Common myeloid progenitor, CD34-positive (primary cell): Measurements from ENCODE around the gene FALEC.
A peak's percentile ranks its signal among the peaks of the same experiment; 100 is the strongest.
"Not testable (repeated sequence)": the region's sequence is repeated elsewhere in the genome, so short reads cannot be mapped to it uniquely, and the experiment has no call there.

ENCODE experiments used
- CTCF ChIA-PET: fragments of 350-600 bp; sonication (Branson Sonifier 250); formaldehyde crosslinking; loops from one replicate; lab custom pipeline; 2021; ENCODE audit warnings: antibody characterized with exemption; lab: Charles Lee
- POLR2A ChIA-PET: fragments of 350-600 bp; sonication (Branson Sonifier 250); formaldehyde crosslinking; loops from one replicate; lab custom pipeline; 2021; ENCODE audit warnings: antibody characterized with exemption; lab: Charles Lee
- DNase-seq, 3 donors: peaks; one replicate each; pipeline versions ENCODE4 v3.0.0 to v3.0.0-alpha.2; 2013
- H3K27ac ChIP-seq, 2 experiments: 1 replicate in 1 of 2; 2 replicates in 1 of 2; pipeline ENCODE4 v1.7.0; 2013; ENCODE audit warnings: inconsistent platforms in 2 of 2, low read length in 2 of 2, mild to moderate bottlenecking in 2 of 2, low read depth in 1 of 2, moderate library complexity in 1 of 2; ENCODE audit not compliant: severe bottlenecking in 2 of 2, insufficient read depth in 1 of 2, poor library complexity in 1 of 2
- H3K27me3 ChIP-seq, 5 experiments: replicated peaks in 2 of 5; 1 replicate in 3 of 5; 2 replicates in 2 of 5; pipeline versions ENCODE4 v1.6.1 to v1.7.0; 2013; ENCODE audit warnings: low read length in 4 of 5, mild to moderate bottlenecking in 2 of 5, moderate library complexity in 2 of 5, inconsistent platforms in 1 of 5; ENCODE audit not compliant: insufficient read depth in 5 of 5, control insufficient read depth in 4 of 5
- H3K36me3 ChIP-seq, 4 experiments: 1 replicate in 2 of 4; 2 replicates in 2 of 4; pipeline versions ENCODE4 v1.6.1 to v1.7.0; 2013; ENCODE audit warnings: low read length in 3 of 4, control low read depth in 1 of 4, mild to moderate bottlenecking in 1 of 4; ENCODE audit not compliant: control insufficient read depth in 4 of 4, insufficient read depth in 4 of 4
- H3K4me1 ChIP-seq, 4 experiments: 1 replicate in 3 of 4; 2 replicates in 1 of 4; pipeline versions ENCODE4 v1.6.1 to v1.7.1; 2013; ENCODE audit warnings: low read length in 3 of 4, mild to moderate bottlenecking in 3 of 4, control low read depth in 1 of 4, inconsistent platforms in 1 of 4, moderate library complexity in 1 of 4; ENCODE audit not compliant: control insufficient read depth in 4 of 4, insufficient read depth in 4 of 4; ENCODE audit errors: control extremely low read depth in 1 of 4
- H3K4me3 ChIP-seq, 7 experiments: 1 replicate in 4 of 7; 2 replicates in 3 of 7; pipeline versions ENCODE4 v1.5.1 to v1.7.0; 2013; ENCODE audit warnings: mild to moderate bottlenecking in 7 of 7, low read length in 6 of 7, moderate library complexity in 6 of 7, inconsistent platforms in 2 of 7, low read depth in 2 of 7, control low read depth in 1 of 7; ENCODE audit not compliant: insufficient read depth in 4 of 7, control insufficient read depth in 1 of 7; ENCODE audit errors: extremely low read depth in 1 of 7
- H3K9me3 ChIP-seq, 5 experiments: 1 replicate in 4 of 5; 2 replicates in 1 of 5; pipeline versions ENCODE4 v1.6.1 to v1.7.1; 2013; ENCODE audit warnings: low read length in 4 of 5, mild to moderate bottlenecking in 2 of 5, inconsistent platforms in 1 of 5, low read depth in 1 of 5, moderate library complexity in 1 of 5; ENCODE audit not compliant: control insufficient read depth in 4 of 5, insufficient read depth in 2 of 5; ENCODE audit errors: control extremely low read depth in 1 of 5
- WGBS: methylation state at CpG from one replicate; pipeline ENCODE4 v1.1.5; 2013; ENCODE audit not compliant: insufficient coverage; 5-methylcytosine and 5-hydroxymethylcytosine counted together

FALEC gene

GRCh38 chr1:150578272-150579109 is 62.9 kb downstream of the FALEC start:
- H3K27ac ChIP-seq = peak overlapping the region; percentile 97 to 98
- H3K4me1 ChIP-seq = peaks cover 25 to 34% (median 32%) of the 10 kb centered on the region in 4 experiments
- WGBS = under 1% methylated on average over 41 of the region's 50 CpGs
- ChIA-PET POLR2A (interaction anchor here (0.6 to 2.9 kb wide), 11 partner anchors 10 to 87 kb away, joined by 4 to 43 read pairs (median 13); partner anchors contain the start of gene ENSA), CTCF (interaction anchor here (1.3 to 11.1 kb wide), 6 partner anchors 10 to 49 kb away, joined by 6 to 150 read pairs (median 10); no protein-coding TSS in a partner anchor)
- peaks cover 18 to 49% (median 41%) of the 10 kb centered on the region in 4 experiments for H3K36me3 ChIP-seq
- H3K4me3 ChIP-seq = peak overlapping the region; percentile 91 to 100 (median 99)
- H3K9me3 ChIP-seq = no peaks in the 10 kb centered on the region
- no peaks in the 10 kb centered on the region for H3K27me3 ChIP-seq
- DNase-seq = peak in 1 of 3 donors; percentile 44

- WGBS = 0% methylated on average over 81 of the region's 94 CpGs
- peaks cover 17 to 45% (median 37%) of the 10 kb centered on the region in 4 experiments for H3K36me3 ChIP-seq
- CTCF ChIA-PET = interaction anchor here (0.5 to 11.1 kb wide), 13 partner anchors 10 to 135 kb away, joined by 3 to 150 read pairs (median 7); no protein-coding TSS in a partner anchor
- H3K9me3 ChIP-seq = no peaks in the 10 kb centered on the region
- peaks cover 25 to 34% (median 32%) of the 10 kb centered on the region in 4 experiments for H3K4me1 ChIP-seq
- H3K27ac ChIP-seq = peak within 1 kb of the TSS; percentile 97 to 98
- H3K27me3 ChIP-seq = no peaks in the 10 kb centered on the region
- peak within 1 kb of the TSS; percentile 91 to 100 (median 99) for H3K4me3 ChIP-seq
- POLR2A ChIA-PET = interaction anchor here (0.8 to 2.9 kb wide), 14 partner anchors 10 to 49 kb away, joined by 3 to 43 read pairs (median 8); partner anchors contain the start of gene ENSA
- DNase-seq = peak; percentile 94 to 98 (median 97)
These were observed 63.8 kb downstream of the FALEC start, which contains the start of gene MCL1 for GRCh38 chr1:150579110-150579944. TSS of gene MCL1 (minus strand) at chr1:150579610. CDS start at chr1:150579530, 80 bp downstream.

- H3K36me3 ChIP-seq = peaks cover 13 to 37% (median 30%) of the 10 kb centered on the region in 4 experiments
- H3K27me3 ChIP-seq = no peaks in the 10 kb centered on the region
- peak overlapping the region in 6 of 7 experiments; percentile 44 to 99 (median 64) for H3K4me3 ChIP-seq
- ChIA-PET CTCF (interaction anchor here (0.8 to 11.1 kb wide), 11 partner anchors 9 to 48 kb away, joined by 4 to 150 read pairs (median 9); no protein-coding TSS in a partner anchor), POLR2A (interaction anchor here (0.8 to 2.9 kb wide), 14 partner anchors 10 to 48 kb away, joined by 3 to 43 read pairs (median 8); partner anchors contain the start of gene ENSA)
- H3K4me1 ChIP-seq = peaks cover 25 to 34% (median 31%) of the 10 kb centered on the region in 4 experiments
- peak overlapping the region; percentile 87 to 98 for H3K27ac ChIP-seq
- 75% methylated on average over 9 of the region's 15 CpGs for WGBS
- H3K9me3 ChIP-seq = no peaks in the 10 kb centered on the region
- DNase-seq = no peak
These were observed 64.5 kb downstream of the FALEC start for GRCh38 chr1:150579945-150580642.

- CTCF ChIA-PET = interaction anchor here (3.0 to 3.3 kb wide), 2 partner anchors 30 to 40 kb away, joined by 35 to 37 read pairs; no protein-coding TSS in a partner anchor
- H3K27me3 ChIP-seq, DNase-seq, H3K4me3 ChIP-seq, H3K9me3 ChIP-seq, H3K27ac ChIP-seq, POLR2A ChIA-PET: not testable (repeated sequence)
- Histone ChIP-seq H3K36me3 (peaks cover 7 to 28% (median 23%) of the 10 kb centered on the region in 4 experiments), H3K4me1 (peaks cover 22 to 29% (median 24%) of the 10 kb centered on the region in 4 experiments)
- WGBS = 97% methylated on average over 3 of the region's 3 CpGs
These were observed 65.4 kb downstream of the FALEC start for GRCh38 chr1:150580966-150581365.

- Histone ChIP-seq H3K4me1 (peaks cover 18 to 25% (median 20%) of the 10 kb centered on the region in 4 experiments), H3K36me3 (peaks cover 5 to 24% (median 21%) of the 10 kb centered on the region in 4 experiments)
- not testable (repeated sequence) for H3K27ac ChIP-seq, H3K4me3 ChIP-seq, H3K27me3 ChIP-seq, DNase-seq, H3K9me3 ChIP-seq
- WGBS = 100% methylated on average over 3 of the region's 7 CpGs
- ChIA-PET POLR2A (interaction anchor here (0.7 kb wide), 1 partner anchor 32 kb away, joined by 3 read pairs; no protein-coding TSS in a partner anchor), CTCF (interaction anchor here (3.0 to 3.3 kb wide), 2 partner anchors 30 to 40 kb away, joined by 35 to 37 read pairs; no protein-coding TSS in a partner anchor)
These were observed 65.9 kb downstream of the FALEC start for GRCh38 chr1:150581437-150581836.

GRCh38 chr1:150581962-150582361 is 66.4 kb downstream of the FALEC start:
- H3K27me3 ChIP-seq, H3K27ac ChIP-seq, H3K4me3 ChIP-seq, H3K9me3 ChIP-seq, DNase-seq: not testable (repeated sequence)
- CTCF ChIA-PET = interaction anchor here (1.0 to 3.3 kb wide), 3 partner anchors 12 to 39 kb away, joined by 3 to 37 read pairs (median 35); no protein-coding TSS in a partner anchor
- peaks cover 5 to 20% (median 16%) of the 10 kb centered on the region in 4 experiments for H3K36me3 ChIP-seq
- 100% methylated on average over 7 of the region's 14 CpGs for WGBS
- peaks cover 12 to 19% (median 16%) of the 10 kb centered on the region in 4 experiments for H3K4me1 ChIP-seq
- POLR2A ChIA-PET = interaction anchor here (0.7 kb wide), 1 partner anchor 32 kb away, joined by 3 read pairs; no protein-coding TSS in a partner anchor
